ENCODE results near the gene SEL1L3.

DNA sequence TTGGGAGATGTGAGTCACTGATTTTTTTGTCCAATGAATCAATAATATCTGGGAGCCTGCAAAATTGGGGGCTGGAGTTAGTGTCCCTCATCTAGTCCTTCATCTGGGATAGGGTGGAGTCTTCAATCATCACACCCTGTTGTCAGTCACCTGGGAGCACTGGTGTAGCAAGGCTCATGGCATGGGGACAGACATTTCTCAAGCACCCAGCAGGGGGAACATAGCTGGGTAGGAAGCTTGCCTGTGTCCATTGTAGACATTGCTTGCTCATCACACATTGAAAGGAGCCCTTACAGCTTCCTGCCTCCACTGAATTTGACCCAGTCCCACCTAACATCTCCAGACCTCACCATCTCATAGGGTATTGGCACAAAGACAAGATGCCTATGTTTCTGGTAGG is 61.2 kb downstream of the SEL1L3 start:
- no peak for TF ChIP-seq CTCF (IDR thresholded peaks at IDR 0.05)
- no peak for TF ChIP-seq ZFX (IDR thresholded peaks at IDR 0.05; ENCODE audit: borderline replicate concordance)
